ENCODE measurements around the gene CREB5.

The CREB5 gene

DNA sequence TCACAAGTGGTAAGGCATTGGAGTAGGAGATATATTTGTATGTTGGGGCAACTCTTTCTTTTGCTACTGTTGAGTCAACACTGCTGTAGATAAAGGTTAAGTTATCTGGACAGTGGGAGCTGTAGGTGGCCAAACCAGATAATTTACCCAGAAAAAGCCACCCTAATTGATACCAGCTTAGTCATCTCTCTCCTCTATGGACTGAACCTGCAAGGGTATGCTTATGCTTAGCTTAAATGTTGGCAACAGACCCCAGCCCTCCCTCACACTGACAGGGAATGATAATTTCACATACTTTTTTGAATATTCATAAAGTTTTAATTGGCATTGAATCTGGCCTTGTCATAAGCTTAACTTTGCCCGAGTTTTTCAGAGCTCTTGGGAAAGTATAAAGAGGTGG is 66.3 kb downstream of the CREB5 start:
- no peak for DNase-seq (ENCODE audit: low spot score)

DNA sequence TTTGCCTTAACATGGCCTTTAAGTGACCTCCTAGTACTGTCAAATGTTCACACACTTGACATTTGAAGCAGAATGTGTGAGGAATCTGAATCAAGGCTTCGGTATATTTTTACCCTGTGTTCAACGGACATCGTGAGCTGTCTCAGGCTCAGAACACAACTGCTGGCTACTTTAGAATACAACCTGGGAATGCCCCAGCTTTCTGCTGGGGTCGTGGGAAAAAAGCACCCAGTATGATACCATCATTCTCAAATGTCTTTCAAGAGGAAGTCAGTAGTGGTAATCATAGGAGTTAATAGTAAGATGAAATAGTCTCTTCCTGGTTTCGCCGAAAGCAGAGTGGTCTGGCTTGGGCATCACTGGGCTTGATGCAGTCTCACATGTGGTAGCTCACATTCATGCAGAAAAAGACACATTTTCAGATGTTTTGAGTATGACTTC is 67.2 kb downstream of the CREB5 start:
- no peak for DNase-seq (ENCODE audit: low spot score)

DNA sequence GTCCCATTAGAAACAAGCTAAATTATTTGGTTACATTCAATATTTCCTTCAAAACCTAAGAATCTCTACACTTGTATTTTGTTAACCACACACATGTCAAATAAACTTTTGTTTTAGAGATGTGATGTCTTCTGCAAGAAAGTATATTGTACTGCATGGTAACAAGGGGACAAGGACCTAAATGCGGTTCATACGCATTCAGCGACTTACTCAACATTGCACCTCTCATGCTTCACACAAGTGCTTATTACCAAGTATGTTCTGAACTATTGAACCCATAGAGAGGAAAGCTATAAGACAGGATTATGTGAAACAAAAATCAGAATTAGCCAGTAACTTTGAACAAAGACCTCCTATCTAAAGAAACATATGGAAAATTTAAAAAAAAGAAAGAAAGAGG is 68.3 kb downstream of the CREB5 start:
- DNase-seq (ENCODE audit: low spot score) = no peak

DNA sequence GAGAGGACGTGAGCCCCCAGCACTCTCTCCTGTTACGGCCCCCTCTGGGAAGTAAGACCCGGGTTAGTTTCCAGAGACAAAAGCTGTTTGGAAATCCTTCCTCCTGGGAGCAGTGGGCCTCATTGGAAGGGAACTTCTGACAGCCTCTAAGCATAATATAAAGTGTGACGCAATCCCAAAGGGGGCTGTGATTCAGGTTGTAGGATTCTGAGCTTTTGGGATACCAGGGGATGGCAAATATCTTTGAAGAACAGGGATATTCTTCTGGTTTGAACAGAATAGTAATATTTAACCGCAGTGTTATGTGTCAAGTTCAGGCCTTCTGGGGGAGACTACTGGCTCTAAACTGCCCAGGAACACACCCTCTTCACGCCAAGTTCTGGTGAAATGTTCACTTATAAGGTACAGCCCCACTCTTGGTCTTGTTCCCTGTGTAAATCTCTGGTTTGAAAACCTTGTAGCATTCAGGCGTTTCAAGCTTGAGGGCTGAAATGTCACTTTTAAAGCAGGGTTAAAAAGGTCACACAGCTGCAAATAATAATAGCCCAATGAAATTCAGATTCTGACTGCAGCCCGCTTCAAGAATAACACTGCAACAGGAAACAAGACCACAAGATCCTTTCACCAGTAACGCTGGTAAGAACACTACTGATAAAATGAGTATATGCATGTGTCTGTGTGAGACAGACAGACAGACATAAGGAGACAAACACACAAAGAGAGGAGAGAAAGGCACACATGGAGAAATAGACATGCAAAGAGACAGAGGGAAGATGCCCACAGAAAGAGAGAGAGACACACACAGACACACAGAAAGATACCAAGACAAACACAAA is 69.0 kb downstream of the CREB5 start:
- no peak for DNase-seq (ENCODE audit: low spot score)

DNA sequence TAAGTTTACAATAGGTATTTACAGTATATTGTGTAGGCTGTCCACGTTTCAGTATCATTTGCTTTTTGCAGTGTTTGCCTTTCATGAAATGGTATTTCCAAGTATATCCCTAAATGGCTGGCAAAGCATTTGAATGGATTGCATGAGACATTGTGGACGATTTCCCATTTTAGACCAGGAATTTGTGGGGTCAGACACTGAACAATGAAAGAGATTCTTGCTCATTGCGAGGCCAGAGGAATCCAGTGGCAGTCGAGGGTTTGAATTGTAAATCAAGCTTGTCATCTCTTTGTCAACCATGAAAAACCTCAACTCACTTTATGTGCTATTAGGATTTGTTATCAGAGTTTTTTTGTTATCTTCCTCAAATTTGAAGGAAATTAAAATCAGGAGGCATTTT is 70.8 kb downstream of the CREB5 start:
- DNase-seq (ENCODE audit: low spot score) = no peak

DNA sequence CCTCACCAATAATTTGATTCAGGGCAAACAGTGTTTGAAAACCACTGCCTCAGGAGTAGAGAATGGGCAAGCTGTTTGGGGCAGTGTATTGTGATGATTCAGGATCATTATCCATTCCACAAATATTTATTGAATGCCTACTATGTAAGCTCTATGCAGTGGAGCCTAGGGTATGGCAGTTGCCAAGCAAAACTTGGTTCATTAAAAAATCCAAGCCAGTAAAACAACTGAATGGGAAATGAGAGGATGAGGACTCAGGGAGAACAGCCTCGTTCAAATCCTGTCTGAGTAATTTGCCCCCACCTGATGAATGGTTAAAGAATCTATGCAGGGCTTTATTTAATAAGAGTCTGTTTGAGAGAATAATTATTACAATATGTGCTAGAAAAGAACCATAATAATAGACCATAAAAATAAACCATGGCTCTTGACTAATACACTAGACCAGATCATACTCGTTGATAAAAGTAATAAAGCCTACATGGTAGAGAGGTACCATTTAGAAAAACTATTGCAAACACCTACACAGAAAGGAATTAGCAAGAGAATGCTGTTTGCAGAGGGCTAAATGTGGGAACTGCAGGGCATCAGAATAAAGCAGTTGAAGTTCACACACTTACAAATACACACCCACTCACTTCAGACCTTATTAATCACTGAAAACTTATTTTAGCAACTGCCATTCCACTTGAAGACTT is 71.7 kb downstream of the CREB5 start:
- no peak for DNase-seq (ENCODE audit: low spot score)

DNA sequence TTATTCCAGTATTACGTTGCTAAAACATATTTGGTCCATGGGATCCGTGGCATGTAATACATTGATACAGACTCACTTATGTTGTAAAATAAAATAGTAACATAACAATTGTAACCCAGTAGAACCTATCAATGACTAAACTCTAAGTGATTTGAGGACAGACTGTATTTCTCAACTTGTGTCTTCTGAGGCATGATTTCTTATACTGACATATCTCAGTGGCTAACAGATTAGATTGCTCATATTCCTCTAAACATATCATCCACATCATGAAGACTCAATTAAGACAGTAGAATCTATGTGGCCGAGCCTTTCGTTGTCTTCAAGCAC is 72.3 kb downstream of the CREB5 start:
- DNase-seq (ENCODE audit: low spot score) = no peak

DNA sequence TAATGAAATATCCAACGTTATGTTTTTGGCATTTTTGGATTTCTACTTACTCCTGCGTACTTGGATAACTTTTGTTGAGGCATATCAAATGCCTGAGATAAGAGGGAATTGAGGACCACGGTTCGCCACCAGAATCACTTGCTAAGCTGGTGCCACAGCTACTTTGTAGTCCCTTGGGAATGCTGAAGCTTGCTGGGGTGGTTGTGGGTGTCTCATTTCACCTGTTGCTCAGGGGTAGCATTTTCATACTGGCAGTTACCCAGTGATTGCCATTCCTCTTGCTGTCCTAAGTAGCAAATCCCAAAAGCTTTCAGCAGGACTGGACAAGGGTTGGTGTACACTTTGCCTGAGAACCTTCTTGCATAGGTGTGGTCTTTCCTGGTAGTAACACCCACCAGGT is 75.2 kb downstream of the CREB5 start:
- DNase-seq (ENCODE audit: low spot score) = no peak

DNA sequence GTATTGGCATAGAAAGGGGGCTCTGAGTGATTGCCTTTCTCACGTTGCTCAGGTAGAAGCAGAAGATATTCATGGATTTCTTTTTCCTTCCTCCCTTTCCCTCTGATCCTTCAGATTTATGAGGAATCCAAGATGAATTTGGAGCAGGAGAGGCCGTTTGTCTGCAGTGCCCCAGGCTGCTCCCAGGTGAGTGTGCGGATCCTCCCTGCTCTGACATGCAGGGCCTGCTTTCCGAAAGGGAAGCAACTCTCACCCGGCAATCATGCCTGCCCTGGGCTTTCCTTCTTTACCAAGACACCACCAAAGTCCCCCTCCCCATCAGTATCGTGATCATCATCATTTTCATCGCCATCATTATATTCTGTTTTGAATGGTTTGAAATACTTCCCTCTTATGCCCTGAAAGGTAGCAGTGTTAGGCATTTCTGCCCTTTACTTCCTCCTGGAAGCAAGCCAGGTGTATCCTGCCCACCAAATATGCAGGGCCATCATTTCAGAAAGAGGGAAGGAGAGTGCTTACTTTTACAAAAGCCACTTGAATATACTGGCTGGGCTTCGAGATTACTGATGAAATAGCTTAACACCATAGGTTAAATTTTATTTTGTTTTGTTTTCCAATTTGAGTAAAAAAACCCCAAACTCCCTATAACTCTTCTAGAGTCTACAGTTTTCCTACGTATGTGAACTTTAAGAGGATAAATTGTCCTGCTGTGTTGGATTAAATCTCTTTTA is 75.9 kb downstream of the CREB5 start:
- DNase-seq (ENCODE audit: low spot score) = no peak

DNA sequence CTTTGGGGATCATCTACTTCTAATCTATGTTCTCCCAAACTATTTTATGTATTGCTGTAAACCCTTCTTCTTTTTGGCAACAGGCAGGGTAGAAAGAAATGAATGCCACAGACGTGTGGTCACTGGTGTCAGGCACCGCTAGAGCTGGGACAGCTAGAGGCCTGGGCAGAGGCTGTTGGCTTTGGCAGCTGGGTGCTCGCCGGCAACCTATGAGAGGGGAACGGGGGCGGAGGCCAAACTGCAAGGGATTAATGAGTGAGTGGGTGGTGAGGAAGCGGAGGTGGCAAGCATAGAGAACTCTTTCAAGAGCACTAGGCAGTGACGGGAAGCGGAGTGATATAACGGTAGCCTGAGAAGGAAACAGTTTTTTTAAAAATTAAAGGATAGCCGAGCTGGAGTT is 78.5 kb downstream of the CREB5 start:
- no peak for DNase-seq (ENCODE audit: low spot score)

DNA sequence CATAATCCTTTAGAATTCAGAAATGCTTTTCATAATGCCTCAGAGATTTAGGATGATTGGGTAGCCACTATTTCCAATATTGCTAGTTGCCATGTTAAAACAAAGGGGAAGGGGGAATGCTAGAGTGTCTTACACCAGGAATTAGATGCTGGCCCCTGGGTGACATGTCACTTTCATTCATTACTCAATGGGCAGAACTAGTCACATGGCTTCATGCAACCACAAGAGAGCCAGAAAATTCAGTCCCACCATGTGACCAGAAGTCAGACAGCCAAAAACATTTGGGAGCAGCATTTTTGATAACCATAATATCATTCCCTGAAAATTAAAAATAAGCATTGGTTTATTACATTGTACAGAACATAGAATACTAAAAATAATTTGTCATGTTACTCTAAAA is 81.2 kb downstream of the CREB5 start:
- DNase-seq (ENCODE audit: low spot score) = no peak

DNA sequence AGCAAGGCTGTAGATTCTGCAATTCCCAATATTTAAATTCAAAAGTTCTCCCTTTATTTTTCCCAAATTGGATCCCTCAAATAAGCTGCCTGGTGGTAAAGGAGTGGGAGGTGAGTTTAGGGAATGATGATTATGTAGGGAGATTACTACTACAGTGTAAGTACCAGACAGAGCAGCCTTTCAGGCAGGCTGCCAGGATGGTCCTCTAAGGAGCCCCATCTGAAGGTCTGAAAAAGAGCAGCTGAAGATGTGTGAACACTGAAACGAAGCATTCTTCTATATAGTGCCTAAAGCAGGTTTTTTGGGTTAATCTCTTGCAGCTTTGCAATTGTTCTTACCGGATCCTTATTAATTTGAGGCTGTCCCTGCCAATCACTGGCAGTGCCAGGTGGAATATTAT is 84.7 kb downstream of the CREB5 start:
- DNase-seq (ENCODE audit: low spot score) = no peak

DNA sequence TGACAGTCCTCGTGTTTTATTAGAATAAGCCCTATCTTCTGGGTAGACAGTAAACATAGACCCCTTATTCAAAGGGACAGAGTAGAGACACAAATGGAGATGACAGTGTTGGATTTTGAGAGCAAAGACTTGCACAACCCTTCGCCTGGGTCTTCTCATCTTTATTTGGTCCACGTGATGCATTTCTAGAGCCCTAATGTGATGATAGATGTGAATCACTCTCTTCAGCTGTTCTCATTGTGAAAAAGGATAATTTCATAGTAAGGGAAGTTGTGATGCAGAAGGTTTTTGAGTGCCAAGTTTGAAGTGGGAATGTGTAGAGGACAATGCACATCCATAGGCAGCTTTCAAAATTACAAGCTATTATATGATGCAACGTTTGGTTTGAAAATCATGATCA is 86.3 kb downstream of the CREB5 start:
- DNase-seq (ENCODE audit: low spot score) = no peak

DNA sequence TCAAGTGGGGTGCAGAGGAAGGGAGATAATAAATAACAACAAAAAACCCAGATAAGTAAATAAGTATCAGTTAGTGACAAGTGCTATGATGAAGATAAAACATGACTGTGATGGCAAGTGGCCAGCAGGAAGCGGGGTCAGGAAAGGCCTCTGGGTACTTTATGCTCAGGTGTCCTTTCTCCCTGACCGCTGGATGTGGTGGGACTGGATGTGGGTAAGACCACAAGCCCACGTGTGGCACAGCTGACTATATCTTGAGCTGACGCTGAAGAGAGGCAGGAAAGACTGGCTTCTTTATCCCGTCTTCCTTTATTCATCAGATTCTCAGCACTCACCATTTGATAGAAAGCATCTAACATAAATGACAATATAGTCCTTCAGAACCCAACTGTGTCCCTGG is 87.8 kb downstream of the CREB5 start:
- no peak for DNase-seq (ENCODE audit: low spot score)

DNA sequence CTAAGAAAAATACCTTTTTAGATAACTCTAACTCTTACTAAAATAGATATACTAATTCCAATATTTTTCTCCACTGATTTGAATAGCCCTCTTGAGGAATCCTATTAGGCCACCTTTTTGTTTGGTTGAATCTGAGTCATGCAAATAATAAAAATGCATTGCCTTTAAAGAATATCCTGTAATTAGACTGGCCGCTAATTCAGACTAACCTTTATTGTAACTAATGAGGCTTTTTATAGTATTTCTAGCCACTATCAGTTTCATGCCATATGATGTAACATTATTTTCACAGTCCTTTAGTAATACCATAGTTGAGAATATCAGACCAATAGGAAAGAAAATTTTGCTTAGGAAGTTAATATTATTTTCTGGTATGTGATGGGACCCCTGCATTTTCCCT is 90.1 kb downstream of the CREB5 start:
- no peak for DNase-seq (ENCODE audit: low spot score)

DNA sequence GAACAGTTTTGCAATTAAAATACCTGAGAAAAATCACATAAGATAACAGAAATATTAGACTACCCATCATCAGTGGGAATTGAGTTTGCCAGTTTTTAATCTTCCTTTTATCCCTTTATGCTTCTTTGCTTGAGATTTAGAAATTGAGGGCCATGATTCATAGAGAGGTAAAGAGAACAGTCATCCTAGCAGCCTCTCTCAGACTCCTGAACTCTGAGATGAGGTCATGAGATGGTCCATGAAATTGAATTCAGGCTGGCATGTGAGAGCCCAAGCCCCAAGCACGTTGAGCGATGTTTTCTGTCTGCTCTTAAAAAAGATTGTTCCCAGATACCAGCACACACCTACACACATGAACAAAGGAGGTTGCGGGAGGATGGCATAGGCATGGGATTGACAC is 91.1 kb downstream of the CREB5 start:
- DNase-seq (ENCODE audit: low spot score) = no peak

DNA sequence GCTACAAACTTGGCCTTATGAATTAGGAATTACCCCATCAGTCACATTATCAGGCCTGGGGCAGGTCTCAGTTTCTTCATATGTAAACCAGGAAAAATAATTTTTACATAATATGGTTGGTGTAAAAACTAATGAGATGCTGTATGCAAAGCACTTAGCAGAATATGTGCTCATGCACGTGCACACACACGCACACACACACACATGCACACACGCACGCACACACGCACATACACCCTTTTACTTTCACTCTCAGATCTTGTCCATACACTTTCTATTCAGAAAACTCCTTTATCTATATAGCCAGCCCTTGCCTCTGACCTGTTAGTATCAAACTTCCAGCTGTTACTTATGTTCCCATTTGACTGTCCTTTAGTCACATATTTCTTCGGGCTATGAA is 92.7 kb downstream of the CREB5 start:
- DNase-seq (ENCODE audit: low spot score) = no peak

DNA sequence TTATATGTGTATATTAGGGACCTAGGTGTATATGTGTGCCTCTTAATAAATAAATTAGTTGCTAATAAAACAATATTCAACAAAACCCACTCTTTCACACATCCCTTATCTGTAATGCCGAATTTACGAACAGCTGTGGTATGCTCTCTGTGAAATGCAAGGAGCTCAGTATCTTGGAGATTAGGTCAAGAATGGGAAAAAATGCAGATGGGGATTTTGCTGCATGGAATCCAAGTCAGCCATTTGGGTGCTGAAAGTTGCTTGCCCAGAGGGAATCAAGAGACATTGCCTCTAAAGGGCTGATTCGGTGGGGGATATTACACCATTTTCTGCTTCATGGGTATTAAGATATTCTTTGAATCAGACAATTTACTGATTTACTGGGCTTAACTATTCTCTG is 93.5 kb downstream of the CREB5 start:
- no peak for DNase-seq (ENCODE audit: low spot score)

DNA sequence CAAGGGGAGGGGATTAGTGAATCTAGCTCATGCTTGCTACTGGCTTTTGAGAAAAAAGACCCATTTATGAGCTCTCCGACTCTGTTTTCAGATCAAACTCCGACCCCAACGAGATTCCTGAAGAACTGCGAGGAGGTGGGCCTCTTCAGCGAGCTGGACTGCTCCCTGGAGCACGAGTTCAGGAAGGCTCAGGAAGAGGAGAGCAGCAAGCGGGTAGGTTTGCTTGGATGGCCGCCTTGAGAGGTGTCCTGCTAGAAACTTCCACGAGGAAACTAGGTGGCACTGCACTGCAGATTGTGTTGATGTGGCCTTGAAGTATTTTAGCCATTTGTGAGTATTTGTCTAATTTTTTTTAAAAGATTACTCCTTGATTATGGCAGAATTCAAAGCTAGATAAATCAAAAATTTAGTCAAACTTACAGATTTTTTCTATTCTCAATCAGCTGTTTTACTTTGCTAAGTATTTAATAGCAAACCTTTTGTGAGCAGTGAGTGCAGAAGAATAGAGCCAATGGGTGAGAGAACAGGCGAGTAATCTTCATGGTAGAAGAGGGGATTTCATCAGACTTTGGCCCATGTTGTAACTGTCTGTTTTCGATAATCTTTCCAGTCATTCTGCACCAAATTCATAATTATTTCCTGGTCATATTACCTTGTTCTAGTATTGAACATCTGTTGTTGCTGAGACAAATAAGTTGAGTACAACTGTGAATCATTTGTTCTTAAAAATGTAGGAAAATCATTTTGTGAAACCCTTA is 95.4 kb downstream of the CREB5 start:
- no peak for DNase-seq (ENCODE audit: low spot score)

DNA sequence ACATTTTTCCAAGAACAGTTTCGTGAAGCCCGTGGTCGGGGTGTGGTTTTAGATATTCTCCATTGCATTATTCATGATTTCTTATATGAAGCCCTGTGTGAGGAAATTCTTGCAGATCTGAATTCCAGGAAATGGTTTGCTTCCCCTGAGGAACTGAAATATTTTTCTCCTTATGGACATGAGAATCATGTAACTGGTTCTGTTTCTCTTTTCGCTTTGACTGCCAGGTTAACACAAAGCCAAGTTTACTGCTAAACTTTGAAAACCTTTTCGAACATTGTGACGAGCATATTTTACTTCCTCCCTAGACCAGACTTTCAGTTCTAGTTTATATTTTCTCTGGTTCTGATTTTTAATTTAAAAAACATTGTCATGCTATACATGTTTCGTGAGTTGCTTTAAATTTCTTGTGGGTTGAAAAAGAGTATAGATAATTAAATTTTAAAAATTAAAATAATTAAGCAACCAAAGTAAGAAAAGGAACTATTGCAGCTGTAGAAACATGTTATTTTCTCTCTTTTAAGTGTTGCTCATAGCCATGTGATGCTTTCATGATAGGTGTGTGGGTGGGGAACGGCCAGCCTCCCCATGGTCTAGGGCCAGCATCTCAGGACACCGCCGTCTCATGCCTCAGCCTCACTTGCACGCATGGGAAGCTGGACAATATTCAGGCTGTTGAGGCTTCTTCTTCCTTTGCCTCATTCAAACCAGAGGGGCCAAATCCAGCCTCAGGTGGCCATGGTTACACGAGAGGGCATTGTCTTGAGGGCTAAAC is 97.1 kb downstream of the CREB5 start:
- DNase-seq (ENCODE audit: low spot score) = no peak

DNA sequence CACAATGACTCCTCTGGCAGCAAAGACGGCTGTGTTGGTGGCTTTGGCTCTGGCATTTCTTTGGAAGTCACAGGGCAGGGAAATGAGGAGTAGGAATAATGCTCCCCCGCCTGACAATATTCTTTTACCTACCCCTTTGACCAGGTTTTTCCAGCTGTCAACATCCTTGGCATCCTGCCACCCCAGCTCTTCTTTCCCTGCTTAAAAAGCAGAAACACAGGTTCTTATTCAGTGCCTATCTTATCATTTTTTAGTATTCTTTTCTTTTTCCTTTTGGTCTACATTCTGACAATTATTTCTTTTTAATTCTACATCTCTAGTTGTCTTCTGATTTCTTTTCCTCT is 97.7 kb downstream of the CREB5 start:
- no peak for DNase-seq (ENCODE audit: low spot score)

All from CD4-positive, alpha-beta T cell treated with Interleukin-6 at 100 ng/mL for 8 hours (primary cell).